ENCODE data around the gene GHR.
"Not testable (repeated sequence)": the region's sequence is repeated elsewhere in the genome, so short reads cannot be mapped to it uniquely, and the experiment has no call there.

The GHR gene

DNA sequence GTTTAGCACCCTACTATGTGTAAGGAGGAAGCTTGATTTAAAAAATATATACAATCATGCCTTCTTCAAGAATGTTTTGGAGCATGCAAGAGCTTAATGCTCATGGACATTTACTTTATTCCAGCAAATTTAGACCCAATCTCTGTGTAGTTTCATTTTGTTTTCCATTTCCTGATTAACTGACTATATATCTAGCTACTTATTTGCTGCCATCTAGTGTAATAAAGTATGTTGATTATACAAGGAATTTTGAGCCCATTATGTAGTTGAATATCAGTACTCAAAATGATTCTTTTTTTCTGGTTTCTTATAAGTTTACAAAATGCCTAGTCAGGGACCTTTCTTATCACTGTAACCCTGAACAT is 233.4 kb downstream of the GHR start:
- peak; percentile 72 for ATAC-seq (ENCODE audit: low read depth)
- H3K27me3 ChIP-seq (ENCODE audit: insufficient read depth, poor library complexity, severe bottlenecking): no peaks in the 10 kb centered on the region
- H3K36me3 ChIP-seq (ENCODE audit: low read depth): no peaks in the 10 kb centered on the region
- no peak overlapping the region for H3K27ac ChIP-seq (ENCODE audit: poor library complexity, severe bottlenecking)
- no peak for DNase-seq (ENCODE audit: low spot score)
- peaks cover 8% of the 10 kb centered on the region for H3K4me1 ChIP-seq (ENCODE audit: insufficient read depth, poor library complexity, severe bottlenecking)
- TF ChIP-seq, protein P1, sequence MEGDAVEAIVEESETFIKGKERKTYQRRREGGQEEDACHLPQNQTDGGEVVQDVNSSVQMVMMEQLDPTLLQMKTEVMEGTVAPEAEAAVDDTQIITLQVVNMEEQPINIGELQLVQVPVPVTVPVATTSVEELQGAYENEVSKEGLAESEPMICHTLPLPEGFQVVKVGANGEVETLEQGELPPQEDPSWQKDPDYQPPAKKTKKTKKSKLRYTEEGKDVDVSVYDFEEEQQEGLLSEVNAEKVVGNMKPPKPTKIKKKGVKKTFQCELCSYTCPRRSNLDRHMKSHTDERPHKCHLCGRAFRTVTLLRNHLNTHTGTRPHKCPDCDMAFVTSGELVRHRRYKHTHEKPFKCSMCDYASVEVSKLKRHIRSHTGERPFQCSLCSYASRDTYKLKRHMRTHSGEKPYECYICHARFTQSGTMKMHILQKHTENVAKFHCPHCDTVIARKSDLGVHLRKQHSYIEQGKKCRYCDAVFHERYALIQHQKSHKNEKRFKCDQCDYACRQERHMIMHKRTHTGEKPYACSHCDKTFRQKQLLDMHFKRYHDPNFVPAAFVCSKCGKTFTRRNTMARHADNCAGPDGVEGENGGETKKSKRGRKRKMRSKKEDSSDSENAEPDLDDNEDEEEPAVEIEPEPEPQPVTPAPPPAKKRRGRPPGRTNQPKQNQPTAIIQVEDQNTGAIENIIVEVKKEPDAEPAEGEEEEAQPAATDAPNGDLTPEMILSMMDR (IDR thresholded peaks at IDR 0.05; ENCODE audit: poor library complexity, severe bottlenecking): peak; percentile 73
- no peaks in the 10 kb centered on the region for H3K9me3 ChIP-seq (ENCODE audit: severe bottlenecking)
- H3K4me3 ChIP-seq (ENCODE audit: severe bottlenecking): peak overlapping the region; percentile 5

DNA sequence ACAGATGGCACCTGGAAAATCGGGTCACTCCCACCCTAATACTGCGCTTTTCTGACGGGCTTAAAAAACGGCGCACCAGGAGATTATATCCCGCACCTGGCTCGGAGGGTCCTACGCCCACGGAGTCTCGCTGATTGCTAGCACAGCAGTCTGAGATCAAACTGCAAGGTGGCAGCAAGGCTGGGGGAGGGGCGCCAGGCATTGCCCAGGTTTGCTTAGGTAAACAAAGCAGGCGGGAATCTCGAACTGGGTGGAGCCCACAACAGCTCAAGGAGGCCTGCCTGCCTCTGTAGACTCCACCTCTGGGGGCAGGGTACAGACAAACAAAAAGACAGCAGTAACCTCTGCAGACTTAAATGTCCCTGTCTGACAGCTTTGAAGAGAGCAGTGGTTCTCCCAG is 236.6 kb downstream of the GHR start:
- not testable (repeated sequence) for H3K27ac ChIP-seq (ENCODE audit: poor library complexity, severe bottlenecking); DNase-seq (ENCODE audit: low spot score); H3K27me3 ChIP-seq (ENCODE audit: insufficient read depth, poor library complexity, severe bottlenecking); H3K4me1 ChIP-seq (ENCODE audit: insufficient read depth, poor library complexity, severe bottlenecking); H3K36me3 ChIP-seq (ENCODE audit: low read depth); H3K4me3 ChIP-seq (ENCODE audit: severe bottlenecking); ATAC-seq (ENCODE audit: low read depth); H3K9me3 ChIP-seq (ENCODE audit: severe bottlenecking)

DNA sequence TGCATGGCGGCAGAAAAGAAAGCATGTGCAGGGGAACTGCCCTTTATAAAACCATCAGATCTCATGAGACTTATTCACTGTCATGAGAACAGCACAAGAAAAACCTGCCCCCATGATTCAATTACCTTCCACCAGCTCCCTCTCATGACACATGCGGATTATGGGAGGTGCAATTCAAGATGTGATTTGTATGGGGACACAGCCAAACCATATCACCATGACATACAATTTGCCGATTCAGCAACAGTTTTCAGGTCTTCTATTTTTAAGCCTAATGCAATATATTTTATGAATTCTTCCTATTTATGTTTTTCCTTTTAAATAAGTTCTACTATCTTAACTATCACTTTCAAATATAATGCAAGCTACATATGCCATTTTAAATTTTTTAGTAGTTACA is 242.6 kb downstream of the GHR start:
- DNase-seq (ENCODE audit: low spot score): no peak
- Histone ChIP-seq H3K27me3 (ENCODE audit: insufficient read depth, poor library complexity, severe bottlenecking) (no peaks in the 10 kb centered on the region), H3K36me3 (ENCODE audit: low read depth) (no peaks in the 10 kb centered on the region), H3K9me3 (ENCODE audit: severe bottlenecking) (no peaks in the 10 kb centered on the region), H3K4me1 (ENCODE audit: insufficient read depth, poor library complexity, severe bottlenecking) (no peaks in the 10 kb centered on the region), H3K4me3 (ENCODE audit: severe bottlenecking) (no peak overlapping the region), H3K27ac (ENCODE audit: poor library complexity, severe bottlenecking) (no peak overlapping the region)
- TF ChIP-seq, protein P1 (IDR thresholded peaks at IDR 0.05; ENCODE audit: poor library complexity, severe bottlenecking): no peak
- no peak for ATAC-seq (ENCODE audit: low read depth)

DNA sequence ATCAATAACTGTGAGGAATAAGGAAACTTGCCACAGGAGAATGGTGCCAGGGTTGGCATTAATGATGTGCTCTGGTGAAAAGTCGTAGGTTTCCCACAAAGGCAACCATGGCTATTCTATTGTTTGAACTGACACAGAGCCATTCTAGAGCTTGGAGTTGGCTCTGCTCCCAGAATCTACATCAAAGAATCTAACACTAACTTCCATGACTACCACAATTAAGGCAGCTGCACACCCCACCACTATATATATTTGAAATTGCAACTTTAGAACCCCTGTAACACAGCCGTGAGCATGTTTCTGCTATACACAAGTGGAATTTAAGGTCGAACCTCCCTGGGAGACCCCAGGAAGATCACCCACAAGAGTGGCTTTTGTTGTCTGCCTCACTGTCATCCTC is 243.6 kb downstream of the GHR start:
- TF ChIP-seq, protein P1 (IDR thresholded peaks at IDR 0.05; ENCODE audit: poor library complexity, severe bottlenecking): no peak

DNA sequence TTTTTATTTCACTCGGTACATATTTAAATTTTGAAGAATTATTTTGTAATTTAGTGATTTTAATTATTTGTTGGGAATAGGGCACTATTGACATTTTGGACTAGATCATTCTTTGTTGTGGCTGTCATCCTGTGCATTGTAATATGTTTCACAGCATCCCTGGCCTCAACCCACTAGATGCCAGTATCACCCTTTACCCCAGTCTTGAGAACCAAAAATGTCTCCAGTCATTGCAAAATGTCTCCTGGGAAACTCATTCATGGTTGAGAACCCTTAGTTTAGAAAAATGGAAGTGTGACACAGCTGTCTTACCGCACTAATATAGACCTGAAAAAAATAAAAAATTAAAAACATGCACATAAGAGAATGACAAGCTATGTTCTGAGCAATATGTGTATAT is 245.0 kb downstream of the GHR start:
- Histone ChIP-seq H3K27me3 (ENCODE audit: insufficient read depth, poor library complexity, severe bottlenecking) (no peaks in the 10 kb centered on the region), H3K4me3 (ENCODE audit: severe bottlenecking) (no peak overlapping the region), H3K9me3 (ENCODE audit: severe bottlenecking) (no peaks in the 10 kb centered on the region), H3K4me1 (ENCODE audit: insufficient read depth, poor library complexity, severe bottlenecking) (no peaks in the 10 kb centered on the region), H3K36me3 (ENCODE audit: low read depth) (no peaks in the 10 kb centered on the region), H3K27ac (ENCODE audit: poor library complexity, severe bottlenecking) (no peak overlapping the region)
- DNase-seq (ENCODE audit: low spot score) (no peak), ATAC-seq (ENCODE audit: low read depth) (no peak)
- TF ChIP-seq, protein P1 (IDR thresholded peaks at IDR 0.05; ENCODE audit: poor library complexity, severe bottlenecking): no peak

More for the DNA sequence above, 243.6 kb downstream of the GHR start:
- no peak for ATAC-seq (ENCODE audit: low read depth)
- no peak overlapping the region for H3K27ac ChIP-seq (ENCODE audit: poor library complexity, severe bottlenecking)
- H3K4me1 ChIP-seq (ENCODE audit: insufficient read depth, poor library complexity, severe bottlenecking): no peaks in the 10 kb centered on the region
- DNase-seq (ENCODE audit: low spot score): no peak
- H3K36me3 ChIP-seq (ENCODE audit: low read depth): no peaks in the 10 kb centered on the region
- H3K4me3 ChIP-seq (ENCODE audit: severe bottlenecking): no peak overlapping the region
- H3K9me3 ChIP-seq (ENCODE audit: severe bottlenecking): no peaks in the 10 kb centered on the region
- no peaks in the 10 kb centered on the region for H3K27me3 ChIP-seq (ENCODE audit: insufficient read depth, poor library complexity, severe bottlenecking)

Data from RWPE2 (cell line).